T follicular helper cell (primary cell): ENCODE data around the gene PRDX3.
"Not testable (repeated sequence)": the region's sequence is repeated elsewhere in the genome, so short reads cannot be mapped to it uniquely, and the experiment has no call there.

Experiments
- DNase-seq: peaks from one replicate; pipeline ENCODE4 v3.0.0-alpha.2; 2020; ENCODE audit warnings: low read depth

Gene PRDX3

DNA sequence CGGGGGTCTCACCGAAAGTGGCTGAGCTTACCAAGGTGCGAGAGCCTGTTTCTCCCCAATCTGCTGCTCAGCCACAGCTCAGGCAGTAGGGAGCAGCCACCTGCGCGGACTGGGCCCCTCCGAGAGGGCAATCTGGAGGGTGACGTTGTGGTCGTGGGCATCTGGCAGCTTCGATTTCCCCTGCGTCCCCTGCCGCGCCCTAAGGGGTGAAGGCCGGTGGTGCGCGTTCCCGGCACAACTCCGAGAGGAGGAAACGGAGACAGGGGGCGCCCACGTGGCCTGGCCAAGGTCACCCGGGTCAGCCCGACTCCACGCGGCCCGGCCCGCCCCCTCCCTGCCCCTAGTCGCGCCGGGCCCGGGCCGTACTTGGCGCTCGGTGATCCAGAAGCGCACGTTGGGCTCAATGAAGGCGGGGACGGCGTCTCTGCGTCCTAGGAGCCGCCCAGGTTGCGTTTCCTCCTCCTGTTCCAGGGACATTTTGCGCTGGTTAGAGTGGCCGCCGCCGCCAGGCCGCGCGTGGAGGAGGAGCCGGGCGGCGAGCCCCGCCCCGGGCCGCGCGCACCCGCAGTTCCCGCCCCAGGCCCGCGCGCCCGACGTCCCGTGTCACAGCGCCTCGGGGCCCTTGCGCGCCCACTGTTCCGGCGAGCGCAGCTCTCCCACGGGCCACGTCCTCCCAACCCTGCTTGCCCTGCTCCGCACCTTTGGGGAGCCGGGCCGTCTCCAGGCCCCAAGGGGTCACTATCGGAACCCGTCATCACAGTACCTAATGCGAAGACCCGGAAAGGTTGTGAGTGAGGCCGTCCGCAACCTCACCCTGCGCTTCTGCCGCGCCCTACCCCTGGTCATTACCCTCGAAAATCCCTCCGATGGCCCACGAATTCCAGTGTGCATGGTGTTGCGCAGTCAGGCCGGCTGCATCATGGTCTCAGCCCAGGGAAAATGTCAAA is 13.2 kb downstream of the PRDX3 start, which contains the start of gene SFXN4:
Gene SFXN4, minus strand, starts transcription at position 544 of the 947 bp plus-strand sequence. Its CDS starts 67 bp downstream, at position 477.
- DNase-seq: peak; percentile 65

DNA sequence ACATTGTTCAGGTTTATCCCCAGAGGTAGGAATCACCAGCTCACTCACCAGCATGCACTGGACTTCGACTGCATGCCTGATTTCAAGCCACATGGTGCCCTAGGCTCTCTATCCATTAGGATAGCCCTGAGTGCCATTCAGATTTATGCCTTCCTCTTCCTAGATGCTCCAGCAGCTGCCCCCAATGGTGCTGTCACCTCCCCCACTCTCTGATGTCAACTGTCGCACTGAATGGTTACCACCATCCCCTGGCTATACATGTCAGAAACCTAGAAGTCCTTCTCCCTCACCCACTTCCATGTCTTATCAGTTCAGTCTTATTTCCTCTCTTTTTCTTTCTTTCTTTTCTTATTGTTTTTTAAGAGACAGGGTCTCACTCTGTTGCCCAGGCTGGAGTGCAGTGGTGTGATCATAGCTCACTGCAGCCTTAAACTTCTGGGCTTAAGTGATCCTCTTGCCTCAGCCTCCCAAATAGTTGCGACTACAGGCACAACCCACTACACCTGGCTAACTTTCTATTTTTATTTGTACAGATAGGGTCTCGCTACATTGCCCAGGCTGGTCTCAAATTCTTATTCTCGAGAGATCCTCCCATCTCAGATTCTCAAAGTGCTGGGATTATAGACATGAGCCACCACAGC is 16.0 kb downstream of the PRDX3 start:
- DNase-seq: no peak

DNA sequence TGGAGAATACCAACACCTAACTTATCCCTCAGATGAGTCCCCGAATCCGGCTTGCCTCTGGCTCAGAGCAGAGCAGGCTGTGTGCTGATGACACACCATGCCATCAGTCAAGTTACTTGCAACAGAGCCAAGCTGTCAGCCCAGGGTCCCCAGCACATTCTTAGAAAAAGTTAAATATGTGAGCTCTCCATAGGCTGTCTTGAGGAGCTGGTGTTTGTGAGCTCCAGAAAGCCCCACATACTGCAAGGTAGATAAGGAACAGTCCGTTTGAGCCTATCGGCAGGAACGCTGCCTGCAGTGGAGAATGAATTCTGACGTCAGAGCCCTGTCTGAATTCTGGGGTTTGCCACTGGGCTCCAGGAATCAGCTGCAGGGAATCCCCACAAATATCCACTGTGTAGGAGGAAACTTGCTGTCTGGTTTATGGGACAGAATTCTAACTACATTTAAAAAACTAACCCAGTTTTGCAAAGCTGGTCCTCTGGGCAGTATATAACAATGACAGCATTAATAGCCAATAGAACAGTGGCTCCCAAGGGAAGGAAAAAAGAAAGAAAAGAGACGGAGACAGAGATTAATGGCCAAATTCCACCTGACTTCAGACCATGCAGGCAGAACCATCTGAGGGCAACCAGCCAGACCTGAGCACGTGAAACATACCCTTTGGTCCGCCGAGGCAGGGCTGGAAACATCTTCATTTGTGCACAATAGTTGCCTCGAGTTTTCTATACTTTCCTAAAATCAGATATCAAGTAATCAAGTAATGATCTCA is 16.7 kb downstream of the PRDX3 start:
- no peak for DNase-seq

DNA sequence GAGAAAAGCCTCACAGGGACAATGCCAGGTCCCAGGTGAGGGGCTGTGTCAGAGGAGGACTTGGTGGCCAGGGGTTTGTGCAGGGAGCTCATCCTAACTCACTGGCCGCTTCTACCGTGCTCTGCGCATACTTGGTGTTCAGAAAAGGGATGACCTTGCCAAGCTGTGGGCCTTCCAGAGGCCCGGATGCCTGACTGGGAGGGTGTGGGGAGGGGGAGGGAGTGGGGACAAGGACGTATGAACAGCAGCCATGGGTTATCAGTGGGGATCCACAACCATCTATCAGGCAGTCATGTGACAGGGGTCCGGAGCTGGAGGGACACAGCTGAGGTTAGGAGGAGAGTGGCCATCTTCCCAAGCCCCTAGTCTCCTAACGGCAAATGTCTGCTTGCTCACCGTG is 19.3 kb downstream of the PRDX3 start:
- DNase-seq: no peak

DNA sequence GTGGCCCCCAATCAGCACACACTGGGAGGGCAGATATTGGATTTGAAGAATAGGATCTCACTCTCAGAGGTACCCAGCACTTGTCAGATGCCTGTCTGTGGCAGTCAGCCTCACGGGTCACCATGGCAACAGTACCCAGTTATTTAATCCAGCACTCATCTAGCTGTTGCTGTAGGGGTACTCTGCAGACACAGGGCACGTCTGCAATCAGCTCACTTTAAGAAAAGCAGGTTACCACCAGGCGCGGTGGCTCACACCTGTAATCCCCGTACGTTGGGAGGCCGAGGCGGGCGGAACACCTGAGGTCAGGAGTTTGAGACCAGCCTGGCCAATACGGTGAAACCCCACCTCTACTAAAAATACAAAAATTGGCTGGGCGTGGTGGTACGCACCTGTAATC is 25.0 kb downstream of the PRDX3 start:
- DNase-seq: no peak

DNA sequence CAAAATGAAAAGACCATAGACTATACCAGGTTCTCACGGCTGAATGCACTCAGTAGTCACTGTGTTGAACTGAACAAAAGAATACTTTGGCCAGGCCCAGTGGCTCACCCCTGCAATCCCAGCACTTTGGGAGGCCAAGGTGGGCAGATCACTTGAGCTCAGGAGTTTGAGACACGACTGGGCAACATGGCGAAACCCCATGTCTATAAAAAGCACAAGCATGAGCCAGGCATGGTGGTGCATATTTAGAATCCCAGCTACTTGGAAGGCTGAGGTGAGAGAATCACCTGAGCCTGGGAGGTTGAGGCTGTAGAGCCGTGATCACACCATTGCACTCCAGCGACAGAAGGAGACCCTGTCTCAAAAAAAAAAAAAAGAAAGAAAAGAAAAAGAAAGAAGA is 25.6 kb downstream of the PRDX3 start:
- no peak for DNase-seq

DNA sequence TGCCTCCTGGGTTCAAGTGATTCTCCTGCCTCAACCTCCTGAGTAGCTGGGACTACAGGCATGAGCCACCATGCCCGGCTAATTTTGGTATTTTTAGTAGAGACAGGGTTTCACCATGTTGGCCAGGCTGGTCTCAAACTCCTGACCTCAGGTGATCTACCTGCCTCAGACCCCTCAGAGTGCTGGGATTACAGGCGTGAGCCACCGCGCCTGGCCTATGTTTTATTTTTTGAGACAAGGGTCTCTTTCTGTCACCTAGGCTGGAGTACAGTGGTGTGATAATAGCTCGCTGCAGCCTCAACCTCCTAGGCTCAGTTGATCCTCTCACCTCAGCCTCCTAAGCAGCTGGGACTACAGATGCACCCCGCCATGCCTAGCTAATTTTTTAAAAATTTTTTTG is 27.0 kb downstream of the PRDX3 start:
- not testable (repeated sequence) for DNase-seq

DNA sequence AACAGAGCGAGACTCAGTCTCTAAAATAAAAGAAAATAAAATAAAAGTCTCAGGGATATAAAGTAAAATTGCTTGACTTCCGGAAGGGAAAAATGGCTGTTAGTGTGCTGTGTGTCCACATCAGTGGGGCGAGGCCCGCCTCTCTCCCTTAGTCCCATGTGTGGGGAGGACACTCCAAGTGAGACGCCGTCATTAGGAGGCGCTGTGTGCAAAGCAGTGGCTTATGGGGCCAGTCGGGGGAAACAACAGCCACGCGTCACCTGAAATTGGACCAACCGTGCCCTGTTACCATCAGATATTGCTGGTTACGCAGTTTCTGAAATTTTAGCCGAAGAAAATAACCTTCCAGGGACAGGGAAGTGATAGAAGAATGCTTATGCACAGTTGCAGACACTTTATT is 28.9 kb downstream of the PRDX3 start:
- no peak for DNase-seq

DNA sequence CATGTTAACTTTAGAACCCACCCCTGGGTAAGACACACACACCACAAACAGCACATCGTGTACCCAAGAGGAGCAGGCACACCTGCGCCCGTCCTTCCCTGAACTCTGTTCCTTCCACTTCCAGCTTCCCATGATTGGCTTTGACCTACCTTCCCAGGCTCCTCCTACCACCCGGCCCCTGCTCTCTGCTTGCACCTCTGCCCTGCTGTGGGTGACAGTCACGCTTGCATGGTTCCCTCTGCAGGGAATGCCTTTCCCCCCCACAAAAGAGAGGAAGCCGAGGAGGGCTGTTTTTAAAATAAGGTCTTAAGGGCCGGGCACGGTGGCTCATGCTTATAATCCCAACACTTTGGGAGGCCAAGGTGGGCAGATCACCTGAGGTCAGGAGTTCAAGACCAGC is 29.5 kb downstream of the PRDX3 start:
- no peak for DNase-seq

DNA sequence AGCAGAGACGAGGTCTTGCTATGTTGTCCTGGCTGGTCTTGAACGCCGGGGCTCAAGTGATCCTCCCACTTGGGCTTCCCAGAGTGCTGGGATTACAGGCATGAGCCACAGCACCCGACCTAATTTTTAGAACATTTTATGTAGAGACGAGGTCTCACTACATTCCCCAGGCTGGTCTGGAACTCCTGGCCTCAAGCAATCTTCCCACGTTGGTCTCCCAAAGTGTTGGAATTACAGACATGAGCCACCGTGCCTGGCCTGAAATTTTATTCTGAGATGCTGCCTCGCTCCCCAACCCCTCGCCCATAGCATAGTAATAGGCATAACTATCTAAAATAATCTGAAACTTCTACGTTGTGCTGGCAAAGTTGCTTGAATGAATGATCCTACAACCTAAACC is 35.0 kb downstream of the PRDX3 start:
- no peak for DNase-seq

DNA sequence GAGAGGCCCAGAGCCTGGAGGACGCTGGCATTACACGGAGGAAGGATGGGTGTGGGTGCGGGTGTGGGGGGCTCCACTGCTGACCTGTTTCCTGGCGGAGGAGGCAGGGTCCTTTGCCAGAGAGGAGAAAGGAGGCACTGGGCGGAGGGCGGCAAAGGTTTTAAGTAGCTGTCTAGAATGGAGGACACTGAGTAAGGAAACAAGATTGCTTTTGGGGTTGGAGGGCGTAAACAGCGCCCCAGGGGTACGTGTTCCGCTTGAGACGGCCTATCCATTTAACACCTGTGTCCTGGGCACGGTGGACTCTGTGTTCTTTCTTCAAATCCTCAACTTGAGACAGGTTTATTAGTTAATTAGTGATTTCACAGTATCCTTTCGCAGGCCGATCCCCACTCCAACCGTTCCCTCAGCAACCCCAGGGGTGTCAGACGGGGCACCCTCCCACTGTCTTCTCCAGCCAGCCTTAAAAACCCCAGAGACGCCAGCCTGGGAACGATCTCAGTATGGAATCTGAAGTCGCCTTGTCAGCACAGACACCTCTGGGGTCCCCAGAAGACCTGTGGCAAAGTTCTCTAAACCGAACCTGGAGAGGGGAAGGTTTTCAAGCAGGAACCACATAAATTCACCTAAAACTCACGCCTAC is 37.9 kb downstream of the PRDX3 start:
- DNase-seq: no peak

DNA sequence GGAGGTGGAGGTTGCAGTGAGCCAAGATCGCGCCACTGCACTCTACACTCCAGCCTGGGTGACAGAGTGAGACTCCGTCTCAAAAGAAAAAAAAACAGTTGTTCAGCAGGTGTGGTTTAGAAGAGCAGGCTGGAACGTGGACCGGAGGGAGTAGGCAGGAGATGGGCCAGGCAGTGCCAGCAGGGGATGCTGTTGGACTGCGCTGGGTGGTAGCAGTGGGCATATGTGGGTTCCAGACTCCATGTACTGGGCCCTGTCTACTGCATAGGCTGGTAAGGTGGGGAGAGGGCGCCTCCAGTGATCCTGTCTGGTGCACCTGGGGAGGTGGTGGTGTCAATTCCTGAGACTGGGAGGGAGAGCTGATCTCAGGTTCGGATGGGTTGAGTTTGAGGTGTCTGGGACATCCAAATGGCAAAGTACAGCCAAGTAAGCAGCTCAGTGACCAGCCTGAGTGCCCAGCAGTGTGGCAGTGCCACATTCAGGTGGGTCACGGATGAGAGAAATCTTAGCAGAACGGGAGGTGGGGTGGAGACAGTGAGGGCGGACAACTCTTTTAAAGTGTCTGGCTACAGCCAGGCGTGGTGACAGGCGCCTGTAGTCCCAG is 39.0 kb downstream of the PRDX3 start:
- DNase-seq: peak; percentile 21

DNA sequence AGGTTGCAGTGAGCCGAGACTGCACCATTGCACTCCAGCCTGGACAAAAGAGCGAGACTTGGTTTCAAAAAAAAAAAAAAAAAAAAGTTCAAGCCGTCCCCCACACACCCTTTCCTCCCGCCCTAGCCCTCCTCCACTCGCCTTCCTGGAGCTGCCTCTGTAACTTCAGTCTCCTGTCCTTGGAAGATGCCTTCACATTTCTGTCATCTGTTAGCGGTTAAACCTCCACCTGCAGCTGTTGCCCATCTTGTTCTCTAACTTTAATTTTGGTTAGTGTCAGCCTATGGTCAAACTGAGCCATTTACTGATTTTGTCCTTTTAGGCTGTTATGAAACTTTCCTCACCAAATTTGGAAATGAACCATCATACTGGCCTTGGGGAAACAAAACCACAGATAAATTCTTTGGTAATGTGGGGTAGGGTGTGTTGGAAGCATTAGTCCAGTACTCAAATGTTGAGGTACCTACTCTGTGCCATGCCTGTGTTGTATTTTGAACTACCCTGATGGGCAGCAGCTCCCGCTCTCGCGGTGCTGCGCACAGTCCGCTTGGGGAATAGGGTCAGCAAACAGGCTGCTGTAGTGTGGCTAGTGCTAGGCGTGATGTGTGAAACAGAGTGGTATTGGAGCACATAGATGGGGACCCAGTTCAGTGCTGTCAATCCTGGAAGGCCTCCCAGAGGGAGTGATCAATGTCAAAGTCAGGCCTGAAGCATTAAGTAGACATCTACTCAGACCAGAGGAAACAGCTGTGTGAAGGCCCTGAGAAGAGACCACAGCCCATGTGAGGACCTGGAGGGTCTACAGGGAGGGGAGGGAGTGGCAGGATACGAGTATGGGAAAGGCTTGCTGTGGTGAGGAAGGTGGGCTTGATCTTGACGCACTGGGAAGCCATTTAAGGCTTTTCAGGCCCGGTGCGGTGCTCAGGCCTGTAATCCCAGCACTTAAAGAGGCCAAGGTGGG is 40.0 kb downstream of the PRDX3 start:
- no peak for DNase-seq

DNA sequence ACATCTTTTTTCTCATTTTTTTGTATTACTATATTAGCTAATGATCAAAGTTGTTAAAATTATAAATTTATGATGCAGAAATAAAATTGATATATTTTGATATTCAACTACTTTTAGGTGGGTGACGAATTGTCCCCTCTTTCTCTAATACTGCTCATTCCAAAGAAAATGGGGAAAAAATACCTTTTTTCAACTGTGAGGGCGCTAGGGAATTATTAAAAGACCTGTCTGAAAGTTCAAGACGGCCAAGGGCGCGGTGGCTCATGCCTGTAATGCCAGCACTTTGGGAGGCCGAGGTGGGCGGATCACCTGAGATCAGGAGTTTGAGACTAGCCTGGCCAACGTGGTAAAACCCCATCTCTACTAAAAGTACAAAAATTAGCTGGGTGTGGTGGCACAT is 40.7 kb downstream of the PRDX3 start:
- not testable (repeated sequence) for DNase-seq

DNA sequence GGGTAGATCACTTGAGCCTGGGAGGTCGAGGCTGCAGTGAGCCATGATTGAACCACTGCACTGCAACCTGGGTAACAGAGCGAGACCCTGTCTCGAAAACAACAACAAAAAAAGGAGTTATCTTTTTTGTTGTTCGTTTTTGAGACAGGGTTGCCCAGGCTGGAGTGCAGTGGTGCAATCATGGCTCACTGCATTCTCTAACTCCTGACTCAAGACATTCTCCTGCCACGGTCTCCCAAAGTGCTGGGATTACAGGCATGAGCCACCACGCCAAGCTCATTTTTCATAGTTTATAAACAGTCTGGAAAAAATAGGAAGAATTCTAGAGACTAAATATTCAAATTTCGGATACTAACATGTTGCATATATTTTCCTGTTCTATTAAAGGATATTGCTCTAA is 42.5 kb downstream of the PRDX3 start:
- no peak for DNase-seq

DNA sequence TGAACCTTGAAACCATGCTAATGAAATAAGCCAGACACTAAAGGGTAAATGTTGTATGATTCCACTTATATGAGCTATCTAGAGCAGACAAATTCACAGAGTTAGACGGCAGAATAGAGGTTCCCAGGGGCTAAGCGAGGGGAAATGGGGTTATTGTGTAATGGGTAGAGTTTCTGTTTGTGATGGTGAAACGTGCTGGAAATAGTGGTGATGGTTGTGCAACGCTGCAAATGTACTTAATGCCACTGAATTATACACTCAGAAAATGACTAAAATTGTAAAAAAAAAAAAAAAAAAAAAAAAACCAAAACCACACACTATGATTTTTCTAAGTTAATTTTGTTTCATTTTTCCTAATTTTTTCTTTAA is 43.1 kb downstream of the PRDX3 start:
- DNase-seq: no peak

DNA sequence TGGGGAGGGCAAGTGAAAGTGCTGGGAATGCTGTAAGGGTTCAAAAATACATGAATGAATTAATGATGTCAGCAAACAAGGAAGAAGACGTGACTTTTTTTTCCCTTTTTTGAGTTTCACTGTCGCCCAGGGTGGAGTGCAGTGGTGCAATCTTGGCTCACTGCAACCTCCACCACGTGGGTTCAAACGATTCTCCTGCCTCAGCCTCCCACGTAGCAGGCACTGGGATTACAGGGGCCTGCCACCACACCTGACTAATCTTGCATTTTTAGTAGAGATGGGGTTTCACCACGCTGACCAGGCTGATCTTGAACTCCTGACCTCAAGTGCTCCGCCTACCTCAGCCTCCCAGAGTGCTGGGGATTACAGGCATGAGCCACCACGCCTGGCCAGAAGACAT is 44.7 kb downstream of the PRDX3 start:
- DNase-seq: no peak

DNA sequence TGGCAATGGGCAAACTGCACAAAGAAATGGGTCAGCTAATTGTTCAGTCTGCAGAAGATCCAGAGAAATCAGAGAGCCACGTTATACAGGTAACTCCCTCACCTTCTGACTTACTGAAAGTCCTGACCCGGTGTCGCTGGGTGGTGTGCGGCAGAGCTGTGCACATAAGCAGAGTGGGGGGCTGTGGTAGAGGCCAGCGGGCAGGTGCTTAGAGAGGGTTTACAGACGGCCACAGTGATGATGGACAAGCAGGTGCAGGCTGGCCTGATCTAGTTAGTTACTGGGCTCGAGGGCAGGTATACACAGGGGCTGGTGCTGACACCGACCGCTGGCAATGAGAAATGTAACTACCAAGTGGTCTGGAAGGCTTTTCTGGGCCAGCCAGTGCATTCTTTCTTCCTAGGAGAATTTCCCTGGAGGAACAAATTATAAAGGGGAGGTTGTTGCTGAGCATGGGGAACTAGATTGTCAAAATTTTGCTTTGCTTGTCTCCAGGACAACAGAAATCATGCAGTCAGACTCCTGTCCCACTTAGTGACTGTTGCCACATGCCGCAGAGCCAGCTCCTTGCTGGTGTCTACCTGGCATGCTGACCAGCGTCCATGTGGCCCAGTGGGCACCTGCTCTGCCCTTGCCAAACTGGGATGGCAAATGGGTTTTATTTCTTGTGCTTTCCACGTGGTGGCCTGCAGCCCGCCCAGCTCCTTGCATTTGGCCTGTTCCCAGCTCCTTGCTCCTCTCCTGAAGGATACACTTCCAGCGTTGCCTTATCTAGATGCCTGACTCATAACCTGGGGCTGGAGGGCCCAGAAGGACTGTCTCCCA is 45.9 kb downstream of the PRDX3 start:
- no peak for DNase-seq

DNA sequence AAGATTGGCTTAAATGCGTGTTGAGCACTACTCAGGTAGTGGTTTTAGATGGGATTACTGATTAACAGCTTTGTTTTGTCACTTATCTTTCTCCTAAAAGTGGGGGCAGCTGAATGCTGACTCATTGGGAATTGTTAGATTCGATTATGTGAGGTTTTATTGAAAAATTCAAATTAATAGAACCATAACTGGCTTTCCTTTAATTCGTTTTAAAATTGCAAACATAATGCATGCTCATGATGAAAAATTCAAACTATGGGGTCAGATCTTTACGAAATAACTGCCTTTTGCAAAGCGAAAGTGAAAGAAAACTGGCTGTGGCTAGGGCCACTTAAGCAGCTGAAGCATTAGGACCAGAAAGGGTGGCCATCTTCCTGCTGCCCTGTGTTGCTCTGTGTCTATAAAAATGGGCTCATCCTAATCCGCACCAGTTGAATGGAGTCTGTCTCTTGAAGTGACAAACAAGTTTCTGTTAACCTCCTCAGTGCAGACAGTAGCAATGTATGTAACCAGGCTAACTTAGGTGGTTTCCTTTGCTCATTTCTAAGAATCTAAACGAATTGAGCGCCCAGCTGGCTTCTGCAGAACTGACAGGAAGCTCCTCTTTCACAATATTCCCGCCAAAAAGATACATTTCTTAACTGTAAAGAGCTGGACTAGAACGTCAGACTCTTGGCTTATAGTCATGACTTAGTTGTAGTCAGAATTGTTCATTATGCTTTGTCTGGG is 46.9 kb downstream of the PRDX3 start:
- no peak for DNase-seq
